ENCODE results near the gene RAB9B. TPM values are rescaled to one million over a fixed set of nuclear protein-coding genes. Genes with fewer than 3 reads are reported as not detected.

The RAB9B gene
- total and polyA plus RNA-seq, 2 donors (not counting 1 experiment from before 2014, with no cell fraction given): 0.43 to 0.44 TPM

DNA sequence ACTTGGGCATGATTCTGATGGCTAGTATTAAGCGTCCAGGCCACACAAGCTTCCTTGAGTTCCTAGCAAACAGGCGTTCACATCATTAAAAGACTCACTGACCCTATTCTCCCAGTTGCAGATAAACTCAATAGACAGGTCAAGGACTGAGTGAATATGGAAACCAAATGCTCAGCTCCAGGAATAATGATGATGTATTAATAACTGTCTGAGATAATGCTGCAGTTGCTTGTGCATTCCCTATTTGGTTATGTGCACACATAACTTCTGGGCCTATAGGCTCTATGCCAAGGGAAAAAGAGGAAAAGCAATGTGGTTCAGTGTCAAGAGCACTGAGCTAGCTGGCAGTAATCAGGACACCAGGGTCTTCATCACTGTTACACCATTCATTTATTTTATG, 3.5 kb downstream of the RAB9B start:
- Histone ChIP-seq H3K9ac (ENCODE audit: low read length) (no peak overlapping the region), H3K79me2 (ENCODE audit: control insufficient read depth, insufficient read depth, low read length) (no peaks in the 10 kb centered on the region), H2AFZ (ENCODE audit: insufficient read depth, low read depth, low read length, poor library complexity, severe bottlenecking) (no peak overlapping the region), H3K36me3 (replicated peaks in 1 of 2; ENCODE audit: control extremely low read depth in 1 of 2, control insufficient read depth in 1 of 2, extremely low read depth in 1 of 2, insufficient read depth in 2 of 2, low read length in 1 of 2) (no peaks in the 10 kb centered on the region), H4K20me1 (ENCODE audit: control insufficient read depth, insufficient read depth, low read length, poor library complexity, severe bottlenecking) (no peaks in the 10 kb centered on the region), H3K4me3 (ENCODE audit: control extremely low read depth in 1 of 5, extremely low read depth in 1 of 5, insufficient read depth in 1 of 5, low read depth in 2 of 5, low read length in 4 of 5) (no peak overlapping the region), H3K27ac (ENCODE audit: low read length in 2 of 2) (no peak overlapping the region), H3K4me2 (replicated peaks; ENCODE audit: low read depth, low read length, poor library complexity, severe bottlenecking) (no peak overlapping the region), H3K9me3 (ENCODE audit: control extremely low read depth in 1 of 3, control insufficient read depth in 2 of 3, insufficient read depth in 1 of 3, low read length in 2 of 3) (no peaks in the 10 kb centered on the region), H3K4me1 (ENCODE audit: control insufficient read depth in 2 of 2, insufficient read depth in 2 of 2, low read length in 2 of 2) (peaks cover 4 to 5% of the 10 kb centered on the region in 2 donors), H3K27me3 (replicated peaks in 1 of 4; ENCODE audit: control extremely low read depth in 1 of 4, control insufficient read depth in 3 of 4, insufficient read depth in 4 of 4, low read length in 3 of 4) (no peaks in the 10 kb centered on the region)
- intact Hi-C loops (cut with micrococcal nuclease): no loop called here
- Mint-ChIP-seq H3K4me3 (no peak overlapping the region), H3K9me3 (ENCODE audit: insufficient read depth) (no peaks in the 10 kb centered on the region), H3K4me1 (peaks cover 5% of the 10 kb centered on the region), H3K27ac (no peak overlapping the region), H3K27me3 (no peaks in the 10 kb centered on the region)
- ChIA-PET POLR2A (no interaction called here), CTCF (interaction anchor here (0.6 kb wide), 1 partner anchor 118 kb away, joined by 4 read pairs; the partner anchor contains the start of gene TMEM31)
- WGBS (ENCODE audit: insufficient coverage): no CpG with 5 or more reads among the region's 2 CpGs
- TF ChIP-seq CTCF (IDR thresholded peaks at IDR 0.05) (no peak), EZH2 (IDR thresholded peaks at IDR 0.05; ENCODE audit: borderline replicate concordance, insufficient read depth, low read depth, low read length, poor library complexity, severe bottlenecking) (no peak)
- no peak for ATAC-seq (ENCODE audit: low read depth)
- no peak for DNase-seq

DNA sequence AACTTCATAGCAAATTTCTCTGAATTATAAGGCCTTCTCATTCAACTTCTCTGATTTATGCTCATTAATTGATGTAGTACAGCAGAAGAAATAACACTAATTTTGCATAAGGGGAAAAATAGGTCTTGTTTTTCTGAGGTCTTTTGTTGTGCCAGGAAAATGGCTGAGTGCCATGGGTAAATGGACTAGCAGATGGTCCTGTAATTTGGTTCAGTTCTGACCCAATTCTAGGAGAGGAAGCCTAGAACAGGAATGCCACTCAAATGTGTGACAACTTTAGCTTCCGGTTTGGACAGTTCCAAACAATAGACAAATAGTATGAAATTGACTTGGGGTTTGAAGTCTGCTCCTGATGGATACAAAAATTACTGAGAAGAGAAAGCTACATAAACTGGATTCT, 6.2 kb downstream of the RAB9B start:
- ATAC-seq (ENCODE audit: low read depth): no peak
- Mint-ChIP-seq H3K27ac (no peak overlapping the region), H3K27me3 (no peaks in the 10 kb centered on the region), H3K4me1 (peaks cover 2% of the 10 kb centered on the region), H3K4me3 (no peak overlapping the region), H3K9me3 (ENCODE audit: insufficient read depth) (no peaks in the 10 kb centered on the region)
- CTCF ChIA-PET: no interaction called here
- Histone ChIP-seq H3K9me3 (ENCODE audit: control extremely low read depth in 1 of 3, control insufficient read depth in 2 of 3, insufficient read depth in 1 of 3, low read length in 2 of 3) (no peaks in the 10 kb centered on the region), H3K79me2 (ENCODE audit: control insufficient read depth, insufficient read depth, low read length) (no peaks in the 10 kb centered on the region), H2AFZ (ENCODE audit: insufficient read depth, low read depth, low read length, poor library complexity, severe bottlenecking) (no peak overlapping the region), H3K9ac (ENCODE audit: low read length) (no peak overlapping the region), H3K4me1 (ENCODE audit: control insufficient read depth in 2 of 2, insufficient read depth in 2 of 2, low read length in 2 of 2) (no peaks in the 10 kb centered on the region), H3K36me3 (replicated peaks in 1 of 2; ENCODE audit: control extremely low read depth in 1 of 2, control insufficient read depth in 1 of 2, extremely low read depth in 1 of 2, insufficient read depth in 2 of 2, low read length in 1 of 2) (no peaks in the 10 kb centered on the region), H3K27me3 (replicated peaks in 1 of 4; ENCODE audit: control extremely low read depth in 1 of 4, control insufficient read depth in 3 of 4, insufficient read depth in 4 of 4, low read length in 3 of 4) (no peaks in the 10 kb centered on the region), H3K4me3 (ENCODE audit: control extremely low read depth in 1 of 5, extremely low read depth in 1 of 5, insufficient read depth in 1 of 5, low read depth in 2 of 5, low read length in 4 of 5) (no peak overlapping the region), H3K27ac (ENCODE audit: low read length in 2 of 2) (no peak overlapping the region), H4K20me1 (ENCODE audit: control insufficient read depth, insufficient read depth, low read length, poor library complexity, severe bottlenecking) (no peaks in the 10 kb centered on the region), H3K4me2 (replicated peaks; ENCODE audit: low read depth, low read length, poor library complexity, severe bottlenecking) (no peak overlapping the region)
- WGBS (ENCODE audit: insufficient coverage): 100% methylated on average over 1 of the region's 1 CpG
- no peak for DNase-seq
- intact Hi-C loops (cut with micrococcal nuclease): no loop called here
- TF ChIP-seq CTCF (IDR thresholded peaks at IDR 0.05): no peak
- no peak for TF ChIP-seq EZH2 (IDR thresholded peaks at IDR 0.05; ENCODE audit: borderline replicate concordance, insufficient read depth, low read depth, low read length, poor library complexity, severe bottlenecking)
- POLR2A ChIA-PET: no interaction called here

Data from B cell (primary cell).